ENCODE results near the gene BRME1.
"Not testable (repeated sequence)": the region's sequence is repeated elsewhere in the genome, so short reads cannot be mapped to it uniquely, and the experiment has no call there.

The BRME1 gene

DNA sequence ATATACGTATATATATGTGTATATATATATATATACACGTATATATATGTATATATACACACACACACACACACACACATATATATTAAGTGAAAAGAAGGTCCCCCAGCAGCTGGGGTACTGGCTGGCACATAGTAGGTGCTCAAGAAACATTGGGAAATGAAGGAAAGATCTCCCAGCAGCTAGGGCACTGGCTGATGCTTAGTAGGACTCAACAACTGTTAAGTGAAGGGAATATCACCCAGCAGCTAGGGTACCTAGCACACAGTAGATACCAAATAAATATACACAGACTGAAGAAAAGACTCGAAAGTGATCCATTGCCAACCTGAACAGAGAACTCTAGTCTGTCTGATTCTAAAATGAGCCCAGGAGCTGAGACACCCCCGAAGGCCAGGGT, 20.1 kb upstream of the BRME1 start:
- no peak for DNase-seq

GRCh38 chr19:13923194-13923987, 17.5 kb upstream of the BRME1 start:
- no peak for DNase-seq

DNA sequence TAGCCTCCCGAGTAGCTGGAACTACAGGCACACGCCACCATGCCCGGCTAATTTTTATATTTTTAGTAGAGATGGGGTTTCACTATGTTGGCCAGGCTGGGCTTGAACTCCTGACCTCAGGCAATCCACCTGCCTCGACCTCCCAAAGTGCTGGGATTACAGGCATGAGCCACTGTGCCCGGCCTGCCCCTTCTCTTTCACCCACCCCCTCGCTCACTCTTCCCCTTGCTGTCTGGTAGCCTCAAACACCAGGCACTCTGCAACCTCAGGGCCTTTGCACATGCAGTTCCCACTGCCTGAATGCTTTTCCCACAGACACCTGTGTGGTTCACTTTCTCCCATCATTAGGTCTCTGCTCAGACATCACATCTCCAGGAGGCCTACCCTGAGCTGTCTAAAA, 16.2 kb upstream of the BRME1 start:
- not testable (repeated sequence) for DNase-seq

GRCh38 chr19:13920940-13921747, 15.2 kb upstream of the BRME1 start:
- peak; percentile 58 to 74 for DNase-seq

DNA sequence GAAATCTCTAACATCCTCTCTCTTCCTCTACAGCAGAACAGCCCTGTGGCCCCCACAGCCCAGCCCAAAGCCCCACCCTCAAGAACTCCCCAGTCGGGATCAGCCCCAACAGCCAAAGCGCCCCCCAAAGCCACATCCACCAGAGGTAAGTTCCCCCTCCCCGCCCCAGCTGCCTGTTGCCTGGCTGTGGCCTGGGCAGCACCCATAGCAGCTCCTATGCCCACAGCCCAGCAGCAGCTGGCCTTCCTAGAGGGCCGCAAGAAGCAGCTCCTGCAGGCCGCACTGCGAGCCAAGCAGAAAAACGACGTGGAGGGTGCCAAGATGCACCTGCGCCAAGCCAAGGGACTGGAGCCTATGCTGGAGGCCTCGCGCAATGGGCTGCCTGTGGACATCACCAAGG, 14.6 kb upstream of the BRME1 start:
- DNase-seq: no peak

DNA sequence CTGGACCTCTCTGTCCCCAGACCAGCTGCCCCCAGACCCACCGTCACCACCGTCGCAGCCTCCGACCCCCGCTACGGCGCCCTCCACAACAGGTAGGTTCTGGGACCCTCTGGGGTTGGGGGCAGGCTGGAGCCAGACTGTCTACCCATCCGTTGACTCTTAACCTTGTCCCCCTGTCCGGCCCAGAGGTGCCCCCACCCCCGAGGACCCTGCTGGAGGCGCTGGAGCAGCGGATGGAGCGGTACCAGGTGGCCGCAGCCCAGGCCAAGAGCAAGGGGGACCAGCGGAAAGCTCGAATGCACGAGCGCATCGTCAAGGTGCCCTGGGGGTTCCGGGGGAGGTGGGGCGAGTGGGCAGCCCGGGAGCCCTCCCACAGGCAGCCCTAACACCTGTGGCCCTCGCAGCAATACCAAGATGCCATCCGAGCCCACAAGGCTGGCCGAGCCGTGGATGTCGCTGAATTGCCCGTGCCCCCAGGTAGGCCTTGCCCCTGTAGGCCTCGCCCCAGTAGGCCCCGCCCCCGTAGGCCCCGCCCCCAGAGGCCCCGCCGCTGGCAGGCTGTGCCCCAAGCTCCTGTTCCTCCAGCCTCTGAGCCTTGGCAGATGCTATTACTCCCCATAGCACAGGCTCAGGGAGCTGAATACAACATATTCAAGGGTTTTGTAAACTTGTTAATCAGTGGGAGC, 13.0 kb upstream of the BRME1 start:
- no peak for DNase-seq

- no peak for DNase-seq
Measured at GRCh38 chr19:13917888-13918406, 12.0 kb upstream of the BRME1 start.

GRCh38 chr19:13914777-13915176, 8.9 kb upstream of the BRME1 start:
- DNase-seq: no peak

DNA sequence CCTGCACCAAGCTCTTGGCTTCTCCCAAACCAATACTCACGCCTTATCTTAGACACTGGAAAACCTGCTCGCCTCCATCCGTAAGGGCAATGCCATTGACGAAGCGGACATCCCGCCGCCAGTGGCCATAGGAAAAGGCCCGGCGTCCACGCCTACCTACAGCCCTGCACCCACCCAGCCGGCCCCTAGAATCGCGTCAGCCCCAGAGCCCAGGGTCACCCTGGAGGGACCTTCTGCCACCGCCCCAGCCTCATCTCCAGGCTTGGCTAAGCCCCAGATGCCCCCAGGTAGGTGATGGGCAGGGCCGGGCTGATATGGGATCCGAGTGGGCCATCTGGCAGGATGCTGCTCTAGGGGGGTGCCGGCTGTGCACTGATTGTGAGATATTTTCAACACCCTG, 7.4 kb upstream of the BRME1 start:
- no peak for DNase-seq

- no peak for DNase-seq
Measured at GRCh38 chr19:13909430-13909829, 3.5 kb upstream of the BRME1 start.

- no peak for DNase-seq
Measured at GRCh38 chr19:13908674-13909073, 2.8 kb upstream of the BRME1 start.

DNA sequence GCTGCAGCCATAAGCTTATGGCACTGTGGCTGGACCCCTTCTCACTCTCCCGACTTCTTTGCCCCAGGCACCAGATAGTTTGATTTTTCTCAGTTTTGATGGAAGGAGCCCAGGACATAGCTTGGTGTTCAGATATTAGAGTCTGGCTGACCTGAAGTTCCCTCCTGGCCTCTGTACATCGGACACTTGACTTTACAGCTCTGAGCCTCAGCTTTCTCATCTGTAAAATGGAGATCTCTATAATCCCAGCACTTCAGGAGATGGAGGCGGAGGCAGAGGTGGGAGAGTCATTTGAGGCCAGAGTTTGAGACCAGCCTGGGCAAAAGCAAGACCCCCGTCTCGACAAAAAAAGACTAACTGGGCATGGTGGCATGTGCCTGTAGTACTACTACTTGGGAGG, 993 bp upstream of the BRME1 start:
- no peak for DNase-seq

- DNase-seq: no peak
Measured at GRCh38 chr19:13906521-13906904, 596 bp upstream of the BRME1 start.

- peak in 1 of 2 experiments; percentile 50 for DNase-seq
Measured at GRCh38 chr19:13902993-13903555, 2.8 kb downstream of the BRME1 start.

GRCh38 chr19:13899912-13900584, 5.9 kb downstream of the BRME1 start:
- no peak for DNase-seq

DNA sequence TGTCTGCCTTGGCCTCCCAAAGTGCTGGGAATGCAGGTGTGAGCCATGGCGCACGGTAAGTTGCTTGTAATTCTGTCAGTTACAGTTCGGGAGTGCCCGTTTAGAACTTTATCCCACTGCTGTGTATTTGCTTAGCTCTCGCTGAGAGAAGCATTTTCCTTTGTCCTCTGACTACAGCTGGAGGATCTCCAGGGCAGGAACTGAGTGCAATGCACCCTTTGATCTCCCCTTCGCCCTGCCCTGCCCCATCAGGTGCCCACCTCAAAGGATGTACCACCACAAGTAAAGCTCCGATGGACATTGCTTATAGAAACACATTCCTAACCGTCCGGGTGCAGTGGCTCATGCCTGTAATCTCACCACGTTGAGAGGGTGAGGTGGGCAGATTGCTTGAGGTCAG, 6.5 kb downstream of the BRME1 start:
- no peak for DNase-seq

DNA sequence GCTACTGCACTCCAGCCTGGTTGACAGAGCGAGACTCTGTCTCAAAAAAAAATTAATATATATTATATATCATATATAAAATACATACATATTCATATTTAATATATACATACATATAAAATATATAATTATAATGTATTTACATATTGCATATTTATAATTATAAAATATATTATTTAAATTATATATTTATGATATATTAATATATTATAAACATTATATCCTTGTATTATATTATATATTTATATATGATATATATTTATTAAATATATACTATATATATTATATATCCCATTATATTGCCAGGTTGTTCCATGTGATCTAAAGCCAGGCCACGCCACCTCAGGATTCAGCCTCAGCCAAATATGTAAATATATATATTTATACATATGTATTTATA, 9.7 kb downstream of the BRME1 start:
- no peak for DNase-seq

DNA sequence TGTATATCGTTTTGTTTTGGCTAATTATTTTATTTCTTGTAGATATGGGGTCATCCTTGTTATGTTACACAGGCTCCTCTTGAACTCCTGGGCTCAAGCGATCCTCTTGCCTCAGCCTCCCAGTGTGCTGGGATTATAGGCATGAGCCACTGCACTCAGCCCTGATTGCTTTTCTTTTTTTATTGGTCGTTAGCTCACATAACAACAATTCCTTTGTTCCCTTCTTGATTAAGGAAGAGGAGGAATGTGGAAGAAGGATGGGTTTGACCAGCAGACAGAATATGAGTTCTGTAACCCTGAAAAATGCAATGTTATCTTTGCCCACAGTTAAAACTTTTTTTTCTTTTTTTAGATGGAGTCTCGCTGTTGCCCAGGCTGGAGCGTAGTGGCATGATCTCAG, 11.4 kb downstream of the BRME1 start:
- no peak for DNase-seq

DNA sequence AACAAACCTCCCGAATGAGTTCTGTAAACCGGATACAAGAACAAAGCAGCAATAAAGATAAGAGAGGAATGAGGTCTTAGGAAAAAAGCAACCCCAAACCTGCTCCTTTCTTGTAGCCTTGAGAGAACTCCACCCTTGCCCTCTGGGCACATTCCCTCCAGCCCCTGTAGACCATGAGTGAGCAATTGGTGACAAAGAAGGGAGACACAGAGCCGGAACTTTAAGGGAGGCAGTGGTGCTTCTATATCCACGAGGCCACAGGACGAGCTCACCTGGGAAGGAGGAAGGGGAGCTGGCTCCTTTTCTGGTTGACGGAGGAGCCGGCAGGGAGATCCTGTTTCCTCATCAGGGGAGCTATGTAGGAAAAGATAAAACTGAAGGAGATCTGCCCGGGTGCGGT, 13.0 kb downstream of the BRME1 start:
- DNase-seq: no peak

GRCh38 chr19:13890136-13890535, 15.8 kb downstream of the BRME1 start:
- no peak for DNase-seq

DNA sequence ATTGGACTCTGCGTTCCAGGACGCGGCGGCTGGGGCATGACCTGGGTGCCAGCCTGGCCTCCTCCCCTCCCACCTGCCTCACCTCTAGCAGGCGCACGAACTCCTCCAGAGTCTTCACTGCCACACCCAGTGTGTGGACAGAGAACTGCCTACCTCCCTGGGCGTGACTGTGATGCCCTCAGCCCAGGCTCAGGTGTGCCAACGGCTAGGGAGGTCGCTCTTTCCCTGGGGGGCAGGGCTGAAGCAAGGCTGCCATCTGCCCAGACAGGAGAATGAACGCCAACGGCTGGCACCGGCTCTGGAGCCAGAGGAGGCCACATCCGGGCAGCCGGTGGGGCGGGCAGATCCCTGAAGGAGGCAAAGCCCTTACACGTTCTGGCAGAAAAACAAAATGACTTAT, 17.6 kb downstream of the BRME1 start:
- no peak for DNase-seq

DNA sequence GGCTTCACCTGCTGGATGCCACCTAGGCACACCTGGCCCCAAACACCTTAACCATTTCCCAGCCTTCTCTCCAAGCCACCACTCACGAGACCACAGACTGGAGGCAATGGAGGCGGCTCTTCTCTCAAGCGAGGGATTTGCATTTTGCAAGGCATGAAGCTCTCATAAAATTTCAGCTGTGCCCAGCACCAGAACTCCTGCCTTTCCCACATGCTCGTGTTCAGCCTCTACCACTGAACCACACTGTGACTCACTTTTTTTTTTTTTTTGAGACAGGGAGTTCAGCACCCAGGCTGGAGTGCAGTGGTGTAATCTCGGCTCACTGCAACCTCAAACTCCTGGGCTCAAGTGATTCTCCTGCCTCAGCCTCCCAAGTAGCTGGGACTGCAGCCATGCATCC, 18.4 kb downstream of the BRME1 start:
- no peak for DNase-seq

GRCh38 chr19:13887018-13887436, 18.9 kb downstream of the BRME1 start:
- no peak for DNase-seq

Data from SW 1271 (cell line).